Head of caudate nucleus (tissue), 42 donors: Measurements from ENCODE around the gene SPA17.

ENCODE experiments used
- DNase-seq, 42 donors: peaks; one replicate each; pipeline versions ENCODE4 v3.0.0 to v3.0.0-alpha.2; 2020 to 2021; ENCODE audit warnings: mixed read lengths in 7 of 42
- intact Hi-C: fragments of 100-400 bp; cut with DNase I; formaldehyde crosslinking; loops from one replicate; pipeline ENCODE4 v1.15.0; 2022

SPA17 gene

DNA sequence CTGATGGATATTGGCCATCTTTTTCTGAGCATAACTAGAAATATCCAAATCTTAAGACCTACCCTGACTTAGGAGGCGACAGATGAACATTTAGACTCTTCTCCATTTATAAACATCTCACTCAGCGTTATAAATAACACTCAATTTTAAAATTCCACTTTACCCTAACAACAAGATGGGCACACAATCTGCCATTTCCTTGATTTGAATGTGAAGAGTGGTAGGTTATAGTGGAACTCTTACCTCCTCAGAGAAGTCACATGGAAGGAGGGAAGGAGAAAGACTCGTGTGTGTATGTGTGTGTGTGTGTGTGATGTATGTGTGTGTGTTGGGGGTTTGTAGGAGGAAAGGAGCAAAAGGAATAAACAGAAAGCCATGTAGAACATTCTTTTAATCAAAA, 15.2 kb upstream of the SPA17 start:
- intact Hi-C loops = no loop called here

DNA sequence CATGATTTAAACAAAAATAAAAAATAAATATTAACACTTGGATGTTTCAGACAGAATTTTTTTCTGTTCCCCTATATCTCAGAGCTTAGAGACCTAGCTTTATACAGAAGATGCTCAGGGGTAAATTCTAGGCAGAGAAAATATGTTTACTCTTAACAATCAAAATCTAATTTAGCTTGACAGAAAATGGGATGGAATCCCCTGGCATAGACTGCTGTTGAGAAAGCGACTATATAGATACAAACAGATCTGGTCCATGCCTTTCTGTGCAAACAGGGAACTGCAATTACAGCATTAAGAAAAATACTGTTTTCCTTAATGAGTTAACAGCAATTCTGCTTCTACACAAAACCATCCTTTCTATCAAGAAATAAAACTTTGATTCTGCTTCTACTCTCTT, 14.7 kb upstream of the SPA17 start:
- intact Hi-C loops = no loop called here
- DNase-seq = no peak

More for the DNA sequence above, 15.2 kb upstream of the SPA17 start:
- DNase-seq = no peak

DNA sequence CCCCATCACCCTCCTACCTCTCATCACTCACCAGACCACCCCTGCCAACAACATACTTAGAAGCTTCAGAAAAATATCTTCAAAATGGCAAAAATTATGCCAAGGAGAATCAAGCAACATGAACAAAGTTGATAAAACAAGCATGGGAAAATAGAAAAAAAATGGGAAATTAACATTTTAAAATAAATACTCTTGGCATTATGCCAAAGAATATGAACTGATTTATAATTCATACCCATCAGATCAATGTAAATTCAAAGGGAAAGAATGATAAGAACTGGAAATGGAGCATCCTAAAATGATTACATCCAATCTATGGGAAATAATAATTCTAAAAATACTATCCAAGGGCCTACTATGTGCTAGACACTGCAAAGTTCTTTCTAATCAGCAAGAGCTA, 12.2 kb upstream of the SPA17 start:
- intact Hi-C loops = no loop called here
- DNase-seq = no peak

DNA sequence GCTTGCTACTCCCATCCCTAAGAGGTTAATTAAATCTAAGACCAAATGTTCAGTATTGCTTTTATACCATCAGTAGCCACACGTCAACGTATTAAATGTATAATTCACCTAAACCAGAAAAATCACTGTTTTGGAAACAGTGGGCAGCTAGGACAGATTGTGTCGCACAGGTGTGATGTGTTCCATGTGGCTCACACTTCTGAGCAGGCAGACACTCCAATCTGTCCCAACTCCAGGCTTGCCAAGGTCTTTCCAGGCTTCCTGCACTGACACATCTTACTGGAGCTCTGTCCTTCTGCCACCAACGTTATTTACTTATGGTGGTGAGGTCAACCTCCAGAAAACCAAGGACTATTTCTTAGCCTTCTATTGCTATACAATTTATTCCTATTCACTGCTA, 11.6 kb upstream of the SPA17 start:
- intact Hi-C loops = no loop called here
- DNase-seq = no peak

DNA sequence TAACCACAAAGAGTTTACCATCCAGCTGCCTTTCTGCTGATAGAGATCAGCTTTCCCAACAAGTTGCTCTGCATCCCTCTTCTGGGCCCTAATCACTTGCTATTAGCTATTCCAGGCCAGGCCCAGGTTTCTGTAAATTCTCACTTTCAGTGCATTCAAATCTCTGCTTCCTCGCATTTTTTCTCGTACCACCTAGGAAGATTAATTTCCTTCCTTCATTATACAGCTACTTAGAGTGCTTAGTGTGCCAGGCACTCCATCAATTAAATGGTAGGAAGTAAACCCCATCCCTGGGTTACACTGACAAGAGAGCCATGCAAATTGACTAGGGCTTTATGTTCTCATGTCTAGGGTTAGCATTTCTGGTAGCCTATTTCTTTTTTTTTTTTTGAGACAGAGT, 9.8 kb upstream of the SPA17 start:
- intact Hi-C loops = no loop called here
- DNase-seq = no peak

DNA sequence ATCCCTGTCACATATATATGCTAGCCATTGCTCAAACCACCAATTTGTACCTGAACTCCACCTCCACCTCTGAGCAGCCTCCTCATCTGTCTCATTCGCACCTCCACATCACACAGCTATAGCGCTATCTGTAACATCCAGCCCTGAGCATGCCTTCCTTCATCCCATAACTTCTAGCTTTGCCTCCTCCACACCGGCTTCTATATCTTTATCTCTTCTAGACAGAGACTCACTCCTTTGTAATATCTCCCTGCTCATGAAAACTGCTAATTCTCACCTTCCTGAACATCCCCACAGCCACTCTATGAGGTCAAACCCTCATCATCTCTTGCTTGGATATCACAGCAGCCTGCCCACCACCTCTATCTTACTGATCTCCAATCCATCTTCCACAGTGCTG, 6.1 kb upstream of the SPA17 start:
- peak in 11 of 42 donors; percentile 16 to 69 (median 30) for DNase-seq
- intact Hi-C loops = loop anchor here (5.0 kb wide), 1 partner anchor 170 kb away; no protein-coding TSS in a partner anchor

DNA sequence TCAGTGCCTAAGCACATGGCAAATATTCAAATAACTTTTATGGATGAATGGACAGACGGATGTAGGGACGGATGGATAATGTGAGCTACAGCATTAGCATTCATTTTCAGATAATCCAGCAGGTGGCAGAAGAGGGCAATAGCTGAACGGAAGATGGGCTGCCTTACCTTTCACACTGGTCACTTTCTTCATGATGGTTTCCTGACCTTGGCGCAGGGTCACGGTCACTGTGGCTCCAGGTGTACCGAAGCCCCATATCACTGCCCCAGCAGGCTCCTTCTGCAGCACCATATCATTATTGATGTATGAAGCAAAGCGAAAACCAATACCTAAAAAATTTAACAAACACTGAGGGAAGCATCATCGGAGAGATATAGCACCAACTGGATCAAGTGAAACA, 4.5 kb upstream of the SPA17 start:
- peak in 27 of 42 donors; percentile 17 to 83 (median 52) for DNase-seq
- intact Hi-C loops = loop anchor here (5.0 kb wide), 1 partner anchor 168 kb away; no protein-coding TSS in a partner anchor

DNA sequence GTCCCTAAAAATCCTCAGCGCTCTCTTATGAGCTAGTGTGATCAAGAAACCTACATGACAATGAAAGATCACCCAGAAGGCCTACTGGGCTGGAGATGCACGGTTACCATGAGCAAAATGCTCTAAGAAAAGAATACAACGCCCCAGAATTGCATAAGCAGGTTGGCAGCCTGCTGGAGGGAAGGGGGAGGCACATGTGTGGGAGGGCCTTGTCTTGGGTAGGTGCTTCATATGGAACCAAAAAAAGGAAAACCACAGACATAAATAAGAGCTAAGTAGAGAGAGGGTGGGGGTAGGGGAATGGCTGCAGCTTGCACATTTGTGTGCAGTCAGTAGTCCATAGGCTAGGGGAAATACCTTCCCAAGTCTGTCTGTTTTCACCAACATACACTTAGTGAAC, 3.0 kb upstream of the SPA17 start:
- peak in 32 of 42 donors; percentile 25 to 78 (median 50) for DNase-seq
- intact Hi-C loops = loop anchor here (5.0 kb wide), 1 partner anchor 77 kb away; no protein-coding TSS in a partner anchor

DNA sequence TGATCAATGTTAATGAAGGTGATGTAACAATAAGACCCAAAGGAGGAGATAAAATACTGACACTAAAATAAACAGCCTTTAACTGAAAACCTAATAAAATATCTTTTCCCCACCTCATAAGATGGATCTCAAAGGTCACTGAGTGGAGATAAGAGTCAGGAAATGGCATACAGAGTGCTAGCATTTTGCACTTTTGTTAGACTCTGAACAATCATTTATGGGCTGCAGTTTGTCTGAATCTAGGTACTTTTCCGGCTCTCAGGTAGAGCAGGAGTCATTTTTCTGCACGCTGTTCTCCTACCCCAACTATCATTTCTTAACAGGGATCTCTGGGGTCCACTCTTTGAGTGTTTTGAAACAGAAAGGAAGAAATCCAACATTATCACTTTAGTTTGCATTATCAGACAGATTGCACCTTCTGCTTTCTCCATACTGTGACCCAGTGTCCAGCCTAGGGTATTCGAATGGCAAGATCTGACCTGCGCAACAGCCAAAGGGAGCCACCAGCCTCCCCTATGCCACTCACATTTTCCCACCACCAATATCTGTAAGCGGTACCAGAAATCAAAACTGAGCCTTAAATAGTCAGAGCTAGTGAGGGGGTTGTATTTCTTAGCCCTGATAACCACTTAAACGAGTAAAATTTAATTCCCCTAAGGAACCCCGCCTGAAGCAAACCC, 1.0 kb upstream of the SPA17 start:
- no peak for DNase-seq

DNA sequence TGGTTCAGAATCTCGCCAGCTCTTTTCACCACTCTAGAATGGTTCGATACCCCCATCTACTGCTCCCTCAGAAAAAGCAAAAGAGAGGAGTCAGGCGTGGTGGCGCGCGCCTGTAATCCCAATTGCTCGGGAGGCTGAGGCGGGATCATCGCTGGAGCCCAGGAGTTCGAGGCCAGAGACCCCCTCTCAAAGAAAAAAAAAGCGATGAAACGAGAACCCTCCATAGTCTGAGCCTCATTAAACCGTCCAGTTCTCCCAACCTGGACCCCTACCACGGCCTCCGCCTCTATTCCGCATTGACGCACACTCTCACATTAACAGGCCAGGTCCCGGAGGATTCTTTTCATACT, 439 bp downstream of the SPA17 start:
- no peak for DNase-seq
- intact Hi-C loops = loop anchor here (5.0 kb wide), 1 partner anchor 73 kb away; no protein-coding TSS in a partner anchor

More for the DNA sequence above, 1.0 kb upstream of the SPA17 start:
- intact Hi-C loops = loop anchor here (5.0 kb wide), 1 partner anchor 75 kb away; no protein-coding TSS in a partner anchor

DNA sequence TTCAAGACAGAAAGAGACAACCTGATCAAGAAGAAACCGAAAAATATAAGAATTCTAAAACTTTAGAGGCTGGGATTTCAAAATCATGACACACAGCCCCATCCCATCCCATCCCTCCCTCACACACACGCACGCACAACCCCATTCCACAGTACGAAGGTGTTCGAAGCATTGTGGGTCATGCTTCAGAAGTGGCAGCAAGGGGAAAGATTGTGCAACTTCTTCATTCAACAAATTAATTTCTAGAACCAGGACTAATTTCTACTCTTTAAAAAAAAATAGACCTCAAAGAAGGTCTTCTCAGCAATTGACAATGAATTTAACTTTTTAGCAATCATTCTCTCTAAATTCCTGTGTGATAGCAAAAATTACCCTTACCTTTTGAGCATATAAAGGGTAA, 867 bp downstream of the SPA17 start:
- intact Hi-C loops = loop anchor here (5.0 kb wide), 1 partner anchor 73 kb away; no protein-coding TSS in a partner anchor
- DNase-seq = peak in 1 of 42 donors; percentile 20

DNA sequence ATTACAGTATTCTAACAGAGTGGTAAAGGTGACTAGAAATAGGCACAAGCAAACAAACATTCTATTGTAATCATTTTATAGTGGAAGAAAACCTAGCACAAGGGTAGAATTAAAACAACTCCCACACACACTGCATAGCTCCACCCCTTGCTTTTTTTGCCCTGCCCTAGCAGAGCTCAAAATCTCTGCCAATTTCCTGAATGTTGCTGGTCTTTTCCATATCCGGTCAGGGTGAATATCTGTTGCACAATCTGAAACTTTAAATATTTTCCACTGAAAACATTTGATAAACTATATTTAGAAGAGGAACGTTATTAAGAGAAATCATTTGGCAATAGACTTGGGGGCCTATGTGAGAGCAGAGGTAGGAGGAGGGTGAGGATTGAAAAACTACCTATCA, 2.7 kb downstream of the SPA17 start:
- intact Hi-C loops = no loop called here
- no peak for DNase-seq

DNA sequence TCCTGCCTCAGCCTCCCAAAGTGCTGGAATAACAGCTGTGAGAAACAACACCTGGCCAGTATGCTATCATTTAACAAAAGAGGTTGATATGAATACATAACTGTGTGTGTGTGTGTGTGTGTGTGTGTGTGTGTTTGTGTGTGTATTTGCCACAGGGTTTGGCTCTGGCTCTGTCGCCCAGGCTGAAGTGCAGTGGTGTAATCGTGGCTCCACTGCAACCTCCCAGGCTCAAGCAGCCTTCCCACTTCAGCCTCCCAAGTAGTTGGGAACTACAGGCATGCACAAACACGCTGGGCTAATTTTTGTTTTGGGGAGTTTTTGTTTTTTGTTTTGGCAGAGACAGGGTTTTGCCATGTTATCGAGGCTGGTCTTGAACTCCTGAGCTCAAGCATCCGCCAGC, 4.7 kb downstream of the SPA17 start:
- DNase-seq = no peak
- intact Hi-C loops = no loop called here

DNA sequence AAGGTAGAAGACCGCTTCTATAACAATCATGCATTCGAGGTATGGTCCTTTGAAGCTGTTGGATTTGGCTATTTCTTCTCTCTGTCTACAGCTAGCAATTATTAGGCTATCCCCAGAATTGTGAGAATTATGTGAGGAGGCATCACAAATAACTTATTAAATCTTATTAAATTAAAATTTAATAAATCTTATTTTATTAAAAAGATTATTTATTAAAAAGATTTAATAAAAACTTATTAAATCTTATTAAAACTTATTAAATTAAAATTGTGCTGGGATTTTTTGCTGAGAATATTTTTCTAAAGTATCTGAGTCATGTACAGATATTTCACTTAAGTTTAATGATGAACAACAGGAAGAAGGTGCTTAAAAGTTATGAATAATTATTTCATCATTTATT, 7.7 kb downstream of the SPA17 start:
- DNase-seq = no peak
- intact Hi-C loops = no loop called here

DNA sequence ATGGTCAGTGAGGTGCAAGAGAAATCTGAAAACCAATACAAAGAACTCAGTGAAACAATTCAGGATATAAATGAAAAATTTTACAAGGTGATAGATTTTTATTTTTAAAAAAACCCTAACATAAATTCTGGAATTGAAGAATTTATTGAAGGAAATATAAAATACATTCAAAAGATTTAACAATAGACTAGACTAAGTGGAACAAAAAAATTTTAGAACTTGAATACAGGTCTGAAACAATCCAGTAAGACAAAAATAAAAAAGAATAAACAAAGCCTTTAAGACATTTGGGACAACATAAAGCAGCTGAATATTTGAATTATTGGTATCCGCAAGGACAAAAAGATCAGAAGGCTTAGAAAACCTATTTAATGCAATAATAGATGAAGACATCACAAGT, 8.7 kb downstream of the SPA17 start:
- intact Hi-C loops = no loop called here
- no peak for DNase-seq

DNA sequence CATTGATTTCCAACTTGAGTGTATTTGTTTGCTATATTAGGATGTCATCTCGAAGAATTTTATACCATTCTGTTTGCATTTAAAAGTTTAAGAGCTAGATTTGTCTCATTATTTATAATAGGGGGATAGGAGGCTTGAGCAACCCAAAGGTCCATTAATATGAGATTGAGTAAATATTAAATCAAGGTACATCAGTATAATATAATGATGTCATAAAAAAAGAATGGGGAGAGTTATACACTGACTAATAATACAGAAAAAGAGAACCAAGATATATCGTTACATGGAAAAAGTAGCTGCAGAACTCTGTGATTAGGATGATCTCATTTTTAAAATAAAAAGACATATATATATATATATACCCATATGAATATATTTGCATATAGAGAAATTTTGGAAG, 19.4 kb downstream of the SPA17 start:
- DNase-seq = no peak
- intact Hi-C loops = no loop called here

DNA sequence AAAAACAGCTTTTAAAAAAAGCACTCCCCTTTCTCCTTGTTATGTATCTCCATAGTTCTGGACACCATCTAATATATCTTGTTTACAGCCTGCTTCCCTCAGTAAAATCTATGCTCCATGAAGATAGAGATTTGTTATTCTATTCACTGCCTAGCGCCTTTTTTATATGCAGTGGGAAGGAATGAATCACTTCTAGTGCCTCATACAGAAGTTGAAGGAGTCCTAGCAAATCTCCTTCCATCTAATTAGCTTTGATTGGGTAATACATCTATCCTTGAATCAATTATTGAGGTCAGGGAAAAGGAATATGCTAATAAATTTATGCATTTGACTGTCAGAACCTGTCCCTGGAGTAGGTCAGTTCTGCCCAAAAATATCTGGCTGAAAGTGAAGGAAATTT, 25.8 kb downstream of the SPA17 start:
- intact Hi-C loops = no loop called here
- DNase-seq = no peak

DNA sequence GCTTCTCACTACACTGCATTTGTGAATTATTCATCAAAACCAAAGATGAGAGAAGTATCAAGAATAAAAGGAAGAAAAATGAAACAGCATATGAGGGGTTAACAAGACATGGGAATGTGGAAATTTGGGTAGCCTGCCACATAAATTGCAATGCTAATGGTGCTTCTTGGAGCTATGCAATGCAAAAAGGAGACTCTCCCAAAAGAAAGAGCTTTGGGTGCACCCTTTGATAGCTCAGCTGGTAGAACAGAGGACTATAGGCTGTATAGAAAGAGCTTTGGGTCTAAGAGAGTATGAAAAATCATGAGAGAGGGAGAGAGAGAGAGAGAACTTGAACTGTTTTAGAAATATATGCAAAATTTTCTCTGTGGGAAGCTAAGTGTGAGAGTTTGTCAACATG, 26.3 kb downstream of the SPA17 start:
- intact Hi-C loops = no loop called here
- no peak for DNase-seq

DNA sequence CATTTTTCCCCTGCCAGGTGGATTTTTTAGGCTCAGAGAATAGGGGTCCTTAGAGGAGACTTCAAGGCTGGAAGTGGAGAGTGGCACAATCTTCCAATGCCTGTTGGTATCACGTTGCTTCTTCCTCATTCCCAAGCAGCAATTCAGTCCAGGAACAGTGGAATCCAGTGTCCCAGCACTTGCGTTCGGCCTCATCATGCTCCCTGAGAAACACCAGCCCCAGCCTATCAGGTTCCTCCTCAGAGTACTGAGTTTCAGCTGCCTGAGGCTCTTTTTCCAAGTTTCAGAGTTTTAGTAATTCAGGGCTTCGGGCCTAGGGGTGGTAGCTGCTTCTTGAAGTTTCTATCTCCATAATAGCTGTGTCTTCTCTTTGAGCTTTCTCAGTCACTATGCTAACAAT, 34.1 kb downstream of the SPA17 start:
- intact Hi-C loops = no loop called here
- DNase-seq = no peak

DNA sequence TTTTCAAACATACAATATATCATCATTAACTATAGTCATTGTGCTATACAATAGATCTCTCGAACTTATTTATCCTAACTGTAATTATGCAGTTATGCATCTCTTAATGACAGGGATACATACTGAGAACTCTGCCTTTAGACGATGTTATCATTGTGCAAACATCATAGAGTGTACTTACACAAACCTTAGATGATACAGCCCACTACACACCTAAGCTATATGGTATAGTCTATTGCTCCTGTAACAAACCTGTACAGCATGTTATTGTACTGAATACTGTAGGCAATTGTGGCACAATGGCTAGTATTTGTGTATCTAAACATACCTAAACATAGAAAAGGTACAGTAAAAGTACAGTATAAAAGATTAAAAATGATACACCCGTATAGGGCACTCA, 38.7 kb downstream of the SPA17 start:
- DNase-seq = no peak
- intact Hi-C loops = no loop called here

DNA sequence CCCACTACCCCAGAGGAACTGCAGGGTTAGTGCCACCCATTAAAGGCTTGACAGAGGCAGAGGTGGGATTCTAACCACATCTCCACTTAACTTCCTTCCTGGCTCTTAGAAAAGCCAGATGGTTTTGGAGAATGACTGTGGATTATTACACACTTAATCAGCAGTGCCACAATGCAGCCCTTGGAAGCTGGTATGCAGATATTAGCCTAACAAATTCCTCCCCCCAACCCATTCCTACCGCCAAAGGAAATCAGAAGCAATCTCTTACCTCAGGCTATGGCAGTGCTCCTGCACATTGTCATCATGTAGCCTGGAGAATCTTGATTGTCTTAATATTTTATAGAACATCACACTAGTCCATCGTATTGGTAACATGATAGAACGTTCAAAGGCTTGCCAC, 42.9 kb downstream of the SPA17 start:
- intact Hi-C loops = no loop called here
- DNase-seq = no peak

DNA sequence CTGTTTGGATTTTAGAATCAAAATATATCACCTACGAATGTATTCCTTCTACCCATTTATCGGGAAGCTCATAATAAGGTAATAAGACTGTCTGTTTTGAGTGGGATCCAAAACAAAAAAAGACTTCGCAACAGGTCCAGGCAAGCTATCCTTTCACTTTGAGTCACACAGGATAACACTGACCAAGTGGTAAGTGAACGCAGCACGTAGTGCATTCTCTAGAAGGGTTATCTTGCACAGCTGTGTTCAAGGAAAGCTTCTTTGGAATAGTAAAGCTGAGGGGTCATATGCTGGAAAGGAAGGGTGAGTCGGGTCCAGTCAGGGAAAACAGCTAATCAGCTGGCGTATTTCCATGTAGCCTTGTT, 43.7 kb downstream of the SPA17 start:
- intact Hi-C loops = no loop called here
- DNase-seq = no peak
